Measurements from ENCODE around the gene KRT23.
"Not testable (repeated sequence)": the region's sequence is repeated elsewhere in the genome, so short reads cannot be mapped to it uniquely, and the experiment has no call there.

KRT23 gene

DNA sequence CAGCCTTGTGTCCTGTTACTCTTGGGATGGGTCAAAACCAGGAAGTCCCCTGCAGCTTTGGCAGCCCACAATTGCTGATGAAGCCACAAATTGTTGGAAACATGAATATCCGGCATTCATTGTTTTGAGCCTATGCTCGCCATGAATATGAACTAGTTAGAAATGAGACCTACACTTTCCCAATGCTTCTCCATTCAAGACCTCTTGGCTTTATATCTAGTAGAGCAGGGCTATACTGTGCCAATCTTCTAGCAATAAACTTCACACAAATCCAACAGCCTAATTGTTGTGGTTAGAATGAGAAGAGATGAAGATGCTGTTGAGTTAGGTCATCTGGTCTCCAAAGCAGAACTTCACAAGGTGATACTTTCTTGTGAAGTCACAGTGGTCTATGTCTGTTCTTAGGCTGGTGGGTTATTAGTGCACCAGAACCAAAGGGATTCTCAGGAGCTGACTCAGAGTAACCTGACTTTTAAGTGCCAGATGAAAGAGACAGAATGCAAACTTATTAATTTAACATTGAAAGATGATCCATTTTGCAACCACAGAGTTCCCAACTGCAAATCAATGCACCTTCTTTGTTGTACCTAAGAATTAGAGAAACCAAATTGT lies 13.7 kb upstream of the KRT23 start:
- DNase-seq (ENCODE audit: extremely low read depth in 1 of 2, low read depth in 1 of 2) = no peak

GRCh38 chr17:40950176-40950575 lies 12.7 kb upstream of the KRT23 start:
- no peak for DNase-seq (ENCODE audit: extremely low read depth in 1 of 2, low read depth in 1 of 2)

DNA sequence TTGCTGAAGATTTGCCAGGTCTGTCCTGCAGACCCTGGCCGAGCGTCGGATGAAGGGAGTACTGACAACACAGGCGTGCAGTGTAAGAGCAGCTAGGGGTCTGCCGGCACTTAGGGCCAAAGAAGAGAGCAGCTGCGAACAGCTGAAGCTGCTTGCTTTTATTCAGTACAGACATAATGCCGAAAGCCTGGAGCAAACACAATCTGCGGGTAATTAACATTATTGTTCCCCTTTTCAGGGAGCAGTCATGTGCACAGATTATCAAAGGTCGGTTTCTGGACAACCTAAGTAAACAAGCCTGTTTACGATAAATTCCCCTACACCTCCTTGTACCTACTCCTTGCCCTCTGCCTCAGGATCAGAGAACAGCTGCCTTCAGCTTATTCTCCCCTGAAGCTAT lies 12.0 kb upstream of the KRT23 start:
- DNase-seq (ENCODE audit: extremely low read depth in 1 of 2, low read depth in 1 of 2) = no peak

DNA sequence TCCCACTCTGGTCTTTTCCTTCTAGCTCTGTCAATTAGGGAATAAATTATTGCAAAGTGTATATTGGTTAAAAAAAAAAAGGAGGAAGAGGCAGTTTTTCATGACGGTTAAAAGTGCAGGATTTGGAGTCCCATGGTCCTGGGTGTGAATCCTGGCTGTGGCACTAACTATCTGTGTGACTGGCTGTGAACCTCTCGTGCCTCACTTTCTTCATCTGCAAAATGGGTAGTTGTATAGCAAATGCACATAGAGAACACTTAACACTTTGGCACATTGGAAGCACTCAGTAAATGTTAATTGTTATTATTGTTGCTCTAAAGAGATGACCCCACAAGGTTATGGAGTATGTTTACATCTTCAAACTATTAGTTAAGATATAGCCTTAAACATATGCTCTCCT lies 10.5 kb upstream of the KRT23 start:
- DNase-seq (ENCODE audit: extremely low read depth in 1 of 2, low read depth in 1 of 2) = no peak

DNA sequence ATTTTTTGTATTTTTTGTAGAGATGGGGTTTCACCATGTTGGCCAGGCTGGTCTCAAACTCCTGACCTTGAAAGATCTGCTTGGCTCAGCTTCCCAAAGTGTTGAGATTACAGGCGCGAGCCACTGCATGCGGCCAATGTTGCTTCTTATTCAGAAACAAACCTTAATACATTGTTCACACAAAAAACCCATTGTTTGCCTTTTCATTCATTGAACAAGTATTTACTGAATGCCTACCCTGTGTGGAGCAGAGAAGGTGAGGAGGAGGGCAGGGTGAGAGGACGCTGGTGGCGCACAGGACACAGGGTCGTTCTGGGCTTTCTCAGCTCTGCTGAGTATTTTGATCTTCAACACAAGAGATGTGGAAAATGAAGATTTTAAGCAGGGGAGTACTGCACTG lies 8.0 kb upstream of the KRT23 start:
- DNase-seq (ENCODE audit: extremely low read depth in 1 of 2, low read depth in 1 of 2) = no peak

- no peak for DNase-seq (ENCODE audit: extremely low read depth in 1 of 2, low read depth in 1 of 2)
Observed at GRCh38 chr17:40944531-40944930, 7.1 kb upstream of the KRT23 start.

DNA sequence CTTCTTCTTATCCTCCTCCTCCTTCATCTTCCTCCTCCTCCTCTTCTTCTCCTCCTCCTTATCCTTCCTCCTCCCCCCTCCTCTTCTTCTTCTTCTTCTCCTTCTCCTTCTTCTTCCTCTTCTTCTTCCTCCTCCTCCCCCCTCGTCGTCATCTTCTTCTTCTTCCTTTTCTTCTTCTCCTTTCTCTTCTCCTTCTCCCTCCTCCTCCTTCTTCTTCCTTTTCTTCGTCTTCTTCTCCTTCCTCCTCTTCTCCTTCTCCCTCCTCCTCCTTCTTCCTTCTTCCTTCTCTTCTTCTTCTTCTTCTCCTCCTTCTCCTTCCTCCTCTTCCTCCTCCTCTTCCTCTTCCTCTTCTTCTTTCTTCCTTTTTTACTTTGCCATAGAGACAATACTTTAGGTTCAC lies 5.1 kb upstream of the KRT23 start:
- DNase-seq (ENCODE audit: extremely low read depth in 1 of 2, low read depth in 1 of 2) = no peak

DNA sequence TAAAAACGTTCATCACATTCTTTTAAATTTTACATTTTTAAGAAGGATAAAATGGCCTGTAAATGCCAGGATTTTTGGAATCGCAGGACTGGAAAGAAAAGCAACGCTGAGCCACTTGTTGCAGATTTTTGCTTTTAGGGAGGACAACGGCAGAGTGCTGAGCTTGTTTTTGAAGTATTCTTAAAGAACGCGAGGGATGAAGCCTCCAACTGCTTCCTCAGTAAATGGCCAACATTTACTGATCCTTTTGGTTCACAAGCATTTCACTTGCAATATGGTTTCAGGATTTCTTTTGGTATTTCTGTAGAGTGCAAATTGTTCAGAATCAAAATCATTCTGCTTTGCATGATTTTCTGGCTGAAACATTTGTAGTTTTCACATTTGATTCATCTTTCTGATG lies 2.8 kb upstream of the KRT23 start:
- DNase-seq (ENCODE audit: extremely low read depth in 1 of 2, low read depth in 1 of 2) = no peak

- DNase-seq (ENCODE audit: extremely low read depth in 1 of 2, low read depth in 1 of 2) = no peak
Observed at GRCh38 chr17:40938981-40939380, 1.5 kb upstream of the KRT23 start.

DNA sequence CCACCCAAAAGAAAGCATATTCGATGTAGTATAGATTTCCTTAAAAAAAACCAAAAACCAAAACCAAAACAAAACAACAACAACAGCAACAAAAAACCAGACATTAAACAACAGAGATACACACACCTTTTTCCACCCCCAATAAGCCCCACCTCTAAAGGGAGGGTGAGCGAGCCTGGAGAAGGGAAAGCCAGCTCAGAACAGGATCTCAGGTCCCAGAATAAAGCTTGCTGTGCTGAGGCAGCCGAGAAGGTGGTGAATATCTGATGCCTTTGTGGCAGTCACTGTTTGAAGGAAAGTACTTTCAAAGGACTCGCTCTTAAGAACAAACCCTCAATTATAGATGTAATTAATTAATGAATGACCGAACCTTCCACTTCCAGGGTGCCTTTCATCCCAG lies 470 bp downstream of the KRT23 start:
- DNase-seq (ENCODE audit: extremely low read depth in 1 of 2, low read depth in 1 of 2) = no peak

DNA sequence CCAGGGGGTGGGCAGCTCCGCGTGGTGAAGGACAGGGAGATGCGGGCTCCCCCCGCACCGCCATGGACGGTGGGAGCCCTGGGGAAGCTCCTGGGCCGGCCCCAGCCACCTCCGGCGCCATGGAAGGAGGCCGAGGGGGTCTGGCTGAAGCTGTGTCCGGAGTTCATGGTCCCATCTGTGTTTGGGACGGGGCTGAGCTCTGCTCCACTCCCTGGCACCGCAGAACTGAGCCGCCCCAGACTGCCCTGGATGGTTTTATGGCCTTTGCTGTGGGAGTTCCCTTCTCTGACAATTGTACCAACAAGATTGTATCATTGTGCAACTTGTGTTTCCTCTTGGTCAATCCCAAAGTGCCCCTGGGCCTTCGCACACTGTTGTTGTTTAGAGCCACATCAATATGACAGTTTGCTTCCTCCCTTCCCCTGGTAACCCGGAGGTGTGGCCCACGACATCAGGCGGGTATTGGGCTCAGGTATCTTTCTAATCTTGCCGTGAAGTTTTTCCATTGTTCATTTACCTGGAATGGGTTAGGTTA lies 942 bp downstream of the KRT23 start:
- no peak for DNase-seq (ENCODE audit: extremely low read depth in 1 of 2, low read depth in 1 of 2)

DNA sequence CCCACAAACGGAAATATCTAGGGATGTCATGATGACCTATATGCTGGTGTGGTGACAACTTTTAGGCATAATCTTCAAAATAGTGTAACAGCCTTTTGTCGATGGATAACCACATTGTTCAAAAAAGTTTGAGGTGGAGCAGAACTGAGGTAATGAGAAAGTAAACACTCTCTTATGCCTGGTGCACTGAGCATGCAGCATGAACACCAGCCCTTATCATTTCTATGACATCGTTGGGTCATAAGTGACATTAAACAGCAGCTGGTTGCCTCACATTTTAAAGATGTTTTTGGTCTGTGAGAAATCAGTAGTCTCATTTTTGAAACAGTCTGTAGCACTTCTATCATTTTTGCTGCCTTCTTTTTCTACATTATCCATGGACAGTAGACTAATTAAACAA lies 1.8 kb downstream of the KRT23 start:
- DNase-seq (ENCODE audit: extremely low read depth in 1 of 2, low read depth in 1 of 2) = no peak

GRCh38 chr17:40932608-40933007 lies 4.8 kb downstream of the KRT23 start:
- no peak for DNase-seq (ENCODE audit: extremely low read depth in 1 of 2, low read depth in 1 of 2)

- DNase-seq (ENCODE audit: extremely low read depth in 1 of 2, low read depth in 1 of 2) = no peak
Observed at GRCh38 chr17:40931311-40931710, 6.1 kb downstream of the KRT23 start.

DNA sequence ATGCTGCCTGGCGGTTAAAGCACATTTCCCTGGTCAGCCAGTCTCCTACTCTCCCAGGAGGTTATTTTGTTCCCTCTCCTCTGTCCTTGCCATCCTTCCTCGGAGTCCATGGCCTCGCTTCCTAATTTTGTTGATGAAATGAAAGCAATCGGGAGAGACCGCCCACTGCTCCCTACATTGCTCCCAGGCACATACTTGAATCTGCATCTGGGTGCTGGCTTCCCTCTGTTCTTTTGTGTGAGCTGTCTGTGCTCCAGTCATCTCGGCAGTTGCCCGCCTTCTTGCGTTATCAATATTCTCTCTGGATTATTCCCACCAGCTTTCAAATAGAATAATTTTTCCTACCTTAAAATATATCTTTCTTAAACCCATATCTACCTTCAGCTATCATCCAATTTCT lies 11.1 kb downstream of the KRT23 start:
- no peak for DNase-seq (ENCODE audit: extremely low read depth in 1 of 2, low read depth in 1 of 2)

DNA sequence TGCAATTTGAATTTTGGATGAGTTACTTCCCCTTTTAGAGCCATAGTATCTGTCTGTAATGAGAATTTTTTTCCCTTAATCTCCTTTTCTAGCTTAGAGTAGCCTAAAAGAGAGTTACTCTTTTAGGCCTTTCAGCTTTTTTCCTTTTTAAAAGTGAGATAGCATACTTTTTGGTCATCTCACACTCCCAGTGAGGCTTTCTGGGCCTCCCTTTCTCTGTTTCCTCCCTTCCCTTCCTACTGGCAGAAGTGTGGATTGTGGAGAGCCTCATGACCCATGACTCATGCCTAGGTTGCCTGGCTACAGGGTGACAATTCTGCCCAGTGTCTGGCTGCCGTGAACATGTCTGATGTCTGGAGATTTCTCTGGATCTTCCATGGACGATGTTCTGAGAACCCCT lies 15.2 kb downstream of the KRT23 start:
- DNase-seq (ENCODE audit: extremely low read depth in 1 of 2, low read depth in 1 of 2) = no peak

DNA sequence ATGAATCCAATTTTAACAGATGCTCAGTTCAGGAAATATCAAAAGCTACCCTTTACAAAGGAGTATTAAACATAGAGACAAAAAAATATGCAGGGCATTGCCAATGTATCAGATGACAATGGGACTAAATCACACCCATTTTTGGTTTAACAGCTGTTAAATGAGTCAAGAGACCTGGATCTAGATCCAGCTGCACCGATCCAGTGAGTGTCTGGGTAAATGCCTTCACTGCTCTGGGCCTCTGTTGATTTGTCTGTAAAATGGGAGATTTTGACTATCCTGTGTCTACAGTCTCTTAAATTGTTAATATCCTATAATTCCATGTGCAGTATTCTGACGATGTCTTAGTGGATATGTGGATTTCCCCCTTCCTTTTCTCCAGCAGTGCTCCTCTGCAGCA lies 16.4 kb downstream of the KRT23 start:
- no peak for DNase-seq (ENCODE audit: extremely low read depth in 1 of 2, low read depth in 1 of 2)

DNA sequence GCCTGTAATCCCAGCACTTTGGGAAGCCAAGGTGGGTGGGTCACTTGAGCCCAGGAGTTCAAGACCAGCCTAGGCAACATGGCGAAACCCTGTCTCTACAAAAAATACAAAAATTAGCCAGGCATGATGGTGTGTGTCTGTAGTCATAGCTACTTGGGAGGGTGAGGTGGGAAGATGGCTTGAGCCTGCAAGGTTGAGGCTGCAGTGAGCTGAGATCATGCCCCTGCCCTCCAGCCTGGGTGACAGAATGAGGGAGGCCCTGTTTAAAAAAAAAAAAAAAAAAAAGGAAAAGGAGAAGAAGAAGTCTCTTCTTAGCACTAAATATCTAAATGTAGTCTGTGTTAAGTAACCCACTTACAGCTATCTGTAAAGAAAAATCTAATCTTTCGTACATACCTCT lies 20.3 kb downstream of the KRT23 start:
- DNase-seq (ENCODE audit: extremely low read depth in 1 of 2, low read depth in 1 of 2) = not testable (repeated sequence)

GRCh38 chr17:40916366-40916765 lies 21.1 kb downstream of the KRT23 start:
- no peak for DNase-seq (ENCODE audit: extremely low read depth in 1 of 2, low read depth in 1 of 2)

GRCh38 chr17:40915721-40916256 lies 21.7 kb downstream of the KRT23 start:
- DNase-seq (ENCODE audit: extremely low read depth in 1 of 2, low read depth in 1 of 2) = no peak

- no peak for DNase-seq (ENCODE audit: extremely low read depth in 1 of 2, low read depth in 1 of 2)
Observed at GRCh38 chr17:40915199-40915661, 22.2 kb downstream of the KRT23 start.

DNA sequence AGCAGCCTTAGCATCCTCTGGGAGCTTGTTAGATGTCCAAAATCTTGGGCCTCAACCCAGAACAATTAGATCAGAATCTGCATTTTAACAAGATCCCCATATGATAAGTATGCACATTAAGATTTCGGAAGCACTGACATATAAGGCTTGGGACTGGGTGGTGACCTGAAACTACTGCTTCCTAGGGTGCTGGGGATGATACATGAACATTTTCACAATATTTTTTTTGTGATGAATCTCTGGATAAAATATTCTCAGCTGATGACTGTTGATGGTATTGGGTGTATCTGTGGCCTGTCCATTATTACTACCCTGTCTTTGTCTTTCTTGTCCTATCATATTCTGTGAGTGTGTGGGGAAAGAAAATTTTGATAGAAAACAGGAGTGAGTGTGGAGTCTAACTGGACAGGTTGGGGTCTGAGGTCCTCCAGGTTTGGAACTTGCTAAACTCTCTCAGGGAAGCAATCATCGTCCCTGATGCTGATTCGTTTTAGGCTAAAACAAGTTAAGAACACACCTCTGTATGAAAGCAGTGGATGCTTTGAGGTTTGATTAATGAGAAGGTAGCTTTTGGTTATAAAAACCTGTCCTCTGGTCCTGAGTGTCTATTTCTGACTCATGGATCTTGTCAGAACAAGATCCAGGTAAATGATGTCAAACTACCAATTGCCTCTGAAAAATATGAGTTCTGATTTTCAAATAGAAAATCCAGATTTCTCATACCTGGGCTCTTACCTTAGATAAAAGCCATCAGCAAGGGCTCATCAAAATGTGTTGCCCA lies 23.2 kb downstream of the KRT23 start:
- no peak for DNase-seq (ENCODE audit: extremely low read depth in 1 of 2, low read depth in 1 of 2)

Measured in activated CD8-positive, alpha-beta memory T cell treated with anti-CD3 and anti-CD28 coated beads for 1 hour (primary cell).